Stimulated activated CD4-positive, alpha-beta T cell treated with anti-CD3 and anti-CD28 coated beads, Interleukin-12 subunit alpha, Interleukin-12 subunit beta, amount 100 ng/mL, for 48 hours (primary cell): ENCODE measurements around the gene ICAM5.

ENCODE experiments used
- DNase-seq, 3 donors: peaks; one replicate each; pipeline ENCODE4 v3.0.0-alpha.2; 2020; ENCODE audit warnings: low read depth in 2 of 3, low spot score in 1 of 3

The ICAM5 gene

DNA sequence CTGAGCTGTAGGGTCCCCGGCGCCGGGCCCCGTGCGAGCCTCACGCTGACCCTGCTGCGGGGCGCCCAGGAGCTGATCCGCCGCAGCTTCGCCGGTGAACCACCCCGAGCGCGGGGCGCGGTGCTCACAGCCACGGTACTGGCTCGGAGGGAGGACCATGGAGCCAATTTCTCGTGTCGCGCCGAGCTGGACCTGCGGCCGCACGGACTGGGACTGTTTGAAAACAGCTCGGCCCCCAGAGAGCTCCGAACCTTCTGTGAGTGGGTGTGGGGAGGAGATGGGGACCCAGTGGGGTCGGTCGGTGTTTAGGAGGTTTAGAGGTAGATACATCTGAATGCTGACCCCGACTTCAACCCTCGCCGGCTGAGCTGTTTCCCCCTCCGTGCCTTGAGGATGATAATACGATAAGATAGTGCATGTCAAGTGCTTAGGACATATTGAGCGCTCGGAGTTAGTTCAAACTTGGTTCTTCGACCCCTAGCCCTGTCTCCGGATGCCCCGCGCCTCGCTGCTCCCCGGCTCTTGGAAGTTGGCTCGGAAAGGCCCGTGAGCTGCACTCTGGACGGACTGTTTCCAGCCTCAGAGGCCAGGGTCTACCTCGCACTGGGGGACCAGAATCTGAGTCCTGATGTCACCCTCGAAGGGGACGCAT is 1.9 kb downstream of the ICAM5 start:
- DNase-seq = no peak

GRCh38 chr19:10292206-10292788 is 2.5 kb downstream of the ICAM5 start:
- peak; percentile 69 to 86 (median 70) for DNase-seq

DNA sequence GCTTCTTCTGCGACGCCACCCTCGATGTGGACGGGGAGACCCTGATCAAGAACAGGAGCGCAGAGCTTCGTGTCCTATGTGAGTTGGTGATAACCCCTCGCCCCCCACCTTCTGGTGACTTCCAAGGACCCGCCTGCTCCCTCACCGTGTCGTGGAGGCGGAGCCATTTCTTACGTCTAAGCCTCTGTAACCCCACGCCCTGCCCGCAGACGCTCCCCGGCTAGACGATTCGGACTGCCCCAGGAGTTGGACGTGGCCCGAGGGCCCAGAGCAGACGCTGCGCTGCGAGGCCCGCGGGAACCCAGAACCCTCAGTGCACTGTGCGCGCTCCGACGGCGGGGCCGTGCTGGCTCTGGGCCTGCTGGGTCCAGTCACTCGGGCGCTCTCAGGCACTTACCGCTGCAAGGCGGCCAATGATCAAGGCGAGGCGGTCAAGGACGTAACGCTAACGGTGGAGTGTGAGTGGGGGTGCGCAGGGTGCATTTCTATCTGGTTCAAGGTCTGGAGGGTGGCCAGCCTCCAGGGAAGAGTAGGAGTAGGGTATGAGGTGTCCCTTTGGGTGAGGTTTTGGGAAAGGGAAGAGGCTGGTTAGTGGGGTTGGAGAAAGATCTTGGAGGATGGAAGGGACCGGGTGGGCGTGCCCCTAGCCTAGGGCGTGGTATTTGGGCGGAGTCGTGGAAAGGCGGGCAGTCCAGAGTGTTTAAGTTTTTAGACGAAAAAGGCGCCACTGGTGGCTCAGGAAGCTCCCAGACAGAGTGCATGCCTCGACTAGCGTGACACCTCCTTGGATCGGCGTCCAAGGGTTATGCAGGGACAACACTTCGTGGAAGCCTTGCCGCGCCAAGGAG is 3.3 kb downstream of the ICAM5 start:
- no peak for DNase-seq

- DNase-seq = no peak
These were observed 4.0 kb downstream of the ICAM5 start for GRCh38 chr19:10293637-10294367.

- no peak for DNase-seq
These were observed 4.6 kb downstream of the ICAM5 start for GRCh38 chr19:10294368-10294697.

- DNase-seq = no peak
These were observed 5.6 kb downstream of the ICAM5 start for GRCh38 chr19:10295305-10295846.

DNA sequence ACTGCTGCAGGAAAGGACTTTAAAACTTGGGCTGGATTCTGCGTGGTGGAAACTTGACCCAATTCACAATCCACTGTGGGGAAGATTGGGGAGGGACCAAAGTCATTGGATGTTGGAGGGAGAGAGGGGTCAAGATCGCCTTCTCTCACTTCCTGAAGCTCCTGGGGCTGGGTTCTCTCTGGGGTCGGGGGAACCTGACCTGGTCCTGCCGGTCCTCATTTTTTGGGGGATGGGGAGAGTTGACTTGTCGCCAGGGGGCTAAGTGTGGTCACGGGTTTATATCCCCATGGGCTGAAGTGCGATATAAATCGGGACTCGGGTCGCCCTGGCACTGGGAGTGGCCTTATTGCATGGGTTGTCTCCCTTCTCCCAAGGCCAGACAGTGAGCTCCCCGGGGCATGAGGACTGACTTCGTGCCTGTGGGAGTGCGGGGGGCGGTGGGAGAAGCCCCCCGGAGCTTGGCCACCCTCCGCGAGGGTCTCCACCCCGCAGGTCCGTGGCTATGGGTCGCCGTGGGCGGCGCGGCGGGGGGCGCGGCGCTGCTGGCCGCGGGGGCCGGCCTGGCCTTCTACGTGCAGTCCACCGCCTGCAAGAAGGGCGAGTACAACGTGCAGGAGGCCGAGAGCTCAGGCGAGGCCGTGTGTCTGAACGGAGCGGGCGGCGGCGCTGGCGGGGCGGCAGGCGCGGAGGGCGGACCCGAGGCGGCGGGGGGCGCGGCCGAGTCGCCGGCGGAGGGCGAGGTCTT is 6.3 kb downstream of the ICAM5 start:
- no peak for DNase-seq

GRCh38 chr19:10299545-10300458 is 10.1 kb downstream of the ICAM5 start:
- DNase-seq = no peak

DNA sequence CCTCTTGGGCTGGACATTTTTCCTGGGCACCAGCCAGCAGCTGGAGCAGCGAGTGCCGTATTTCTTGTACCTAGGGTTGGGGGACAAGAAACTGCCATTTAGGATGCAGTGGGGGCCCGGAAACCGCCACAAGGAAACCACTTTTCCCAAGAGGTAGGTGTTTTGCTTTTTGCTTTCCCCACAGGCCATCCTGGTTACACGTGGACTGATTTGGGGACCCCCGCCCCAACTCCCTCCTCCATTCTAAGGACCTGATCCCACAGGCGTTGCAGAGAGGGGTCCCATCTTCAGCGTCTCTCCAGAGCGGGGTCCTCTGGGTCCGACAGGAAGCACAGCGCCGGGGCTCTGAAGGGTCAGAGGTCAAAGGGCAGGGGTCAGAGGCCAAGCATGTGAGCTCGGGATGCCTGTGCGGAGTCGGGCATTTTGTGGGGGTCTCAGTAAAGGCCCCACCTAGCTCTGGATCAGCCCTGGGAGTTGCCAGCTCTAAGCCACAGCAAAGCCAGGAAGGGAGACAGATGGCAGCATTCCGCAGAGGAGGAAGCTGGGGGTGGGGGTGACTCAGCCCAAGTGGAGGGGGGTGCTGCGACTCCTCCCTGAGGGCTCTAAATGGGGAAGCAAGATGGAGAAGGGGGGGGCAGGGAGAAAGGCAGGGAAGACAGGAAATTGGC is 15.5 kb downstream of the ICAM5 start:
- DNase-seq = no peak

GRCh38 chr19:10306327-10306726 is 16.6 kb downstream of the ICAM5 start:
- no peak for DNase-seq

DNA sequence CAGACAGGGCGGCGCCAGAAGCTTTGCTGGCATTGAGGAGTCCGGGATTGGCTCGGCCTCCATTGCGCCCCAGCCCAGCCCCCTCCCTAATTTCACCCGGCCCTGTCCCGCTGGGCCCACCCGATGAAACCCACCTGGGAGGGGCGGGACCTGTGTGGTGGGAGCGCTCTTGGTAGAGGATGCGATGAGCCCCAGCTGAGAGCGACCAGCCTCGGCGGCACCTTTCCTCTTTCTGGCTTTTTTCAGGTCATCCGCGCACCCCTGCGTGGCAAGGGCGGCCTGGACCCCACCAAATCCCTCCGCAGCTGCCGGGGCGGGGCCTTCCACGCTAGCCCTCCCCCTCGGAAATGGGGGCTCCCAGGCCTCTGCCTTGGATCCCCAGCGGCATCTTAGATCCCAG is 19.7 kb downstream of the ICAM5 start, which contains the start of gene ZGLP1:
ZGLP1 (minus strand) TSS at position 393 of the 400 bp plus-strand sequence.
- DNase-seq = no peak

DNA sequence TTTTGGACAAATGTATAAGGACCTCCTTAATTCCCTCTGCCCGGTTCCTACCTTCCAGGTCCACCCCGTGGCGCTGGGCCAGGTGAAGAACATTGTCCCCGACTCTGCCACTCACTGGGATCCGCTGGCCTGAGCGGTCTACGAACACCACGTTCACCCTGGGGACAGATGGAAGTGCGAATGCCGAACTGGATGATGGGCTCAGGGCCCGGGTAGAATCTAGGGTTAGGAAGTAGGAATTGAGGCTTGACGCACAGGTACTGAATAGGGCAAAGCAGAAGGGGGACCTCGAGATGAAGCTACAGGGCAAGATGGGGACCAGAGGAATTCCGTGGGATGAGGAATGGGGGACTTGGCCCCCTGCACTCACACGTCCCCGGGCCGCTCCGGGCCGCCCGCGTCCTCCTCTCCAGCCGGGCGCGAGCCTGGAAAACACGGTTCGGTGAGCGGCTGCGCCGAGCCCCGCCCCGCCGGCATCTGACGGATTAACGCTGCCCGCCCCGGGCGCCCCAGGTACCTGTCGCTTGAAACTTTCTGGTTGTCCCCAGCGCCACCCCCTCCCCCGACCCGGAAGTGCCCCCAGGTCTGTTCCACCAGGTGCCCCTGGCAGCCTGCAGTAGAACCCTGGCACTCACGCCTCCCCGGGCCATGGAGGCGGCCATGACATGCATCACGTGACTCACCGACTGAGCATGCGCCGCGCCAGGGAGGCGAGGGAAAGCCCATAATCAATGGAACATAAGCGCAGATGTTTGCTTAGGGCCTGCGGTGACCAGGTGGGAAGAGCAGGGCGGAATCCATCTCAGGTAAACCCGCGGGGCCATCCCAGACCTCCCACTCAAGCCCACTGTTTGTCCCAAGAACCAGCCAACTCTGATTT is 25.8 kb downstream of the ICAM5 start, which contains the start of gene FDX2:
FDX2 (minus strand) TSS at position 681 of the 880 bp plus-strand sequence; CDS start at position 662, 19 bp downstream.
- peak; percentile 79 to 91 (median 87) for DNase-seq

- no peak for DNase-seq
These were observed 26.7 kb downstream of the ICAM5 start for GRCh38 chr19:10316229-10317044.

- no peak for DNase-seq
These were observed 27.5 kb downstream of the ICAM5 start for GRCh38 chr19:10317045-10317856.

- no peak for DNase-seq
These were observed 28.2 kb downstream of the ICAM5 start for GRCh38 chr19:10317857-10318462.
